ENCODE results near the gene TOX2. TPM values are rescaled to one million over a fixed set of nuclear protein-coding genes. Genes with fewer than 3 reads are reported as not detected.

TOX2 gene
- total RNA-seq, 2 experiments from 2014 or later, result 1.5 to 1.7 TPM

DNA sequence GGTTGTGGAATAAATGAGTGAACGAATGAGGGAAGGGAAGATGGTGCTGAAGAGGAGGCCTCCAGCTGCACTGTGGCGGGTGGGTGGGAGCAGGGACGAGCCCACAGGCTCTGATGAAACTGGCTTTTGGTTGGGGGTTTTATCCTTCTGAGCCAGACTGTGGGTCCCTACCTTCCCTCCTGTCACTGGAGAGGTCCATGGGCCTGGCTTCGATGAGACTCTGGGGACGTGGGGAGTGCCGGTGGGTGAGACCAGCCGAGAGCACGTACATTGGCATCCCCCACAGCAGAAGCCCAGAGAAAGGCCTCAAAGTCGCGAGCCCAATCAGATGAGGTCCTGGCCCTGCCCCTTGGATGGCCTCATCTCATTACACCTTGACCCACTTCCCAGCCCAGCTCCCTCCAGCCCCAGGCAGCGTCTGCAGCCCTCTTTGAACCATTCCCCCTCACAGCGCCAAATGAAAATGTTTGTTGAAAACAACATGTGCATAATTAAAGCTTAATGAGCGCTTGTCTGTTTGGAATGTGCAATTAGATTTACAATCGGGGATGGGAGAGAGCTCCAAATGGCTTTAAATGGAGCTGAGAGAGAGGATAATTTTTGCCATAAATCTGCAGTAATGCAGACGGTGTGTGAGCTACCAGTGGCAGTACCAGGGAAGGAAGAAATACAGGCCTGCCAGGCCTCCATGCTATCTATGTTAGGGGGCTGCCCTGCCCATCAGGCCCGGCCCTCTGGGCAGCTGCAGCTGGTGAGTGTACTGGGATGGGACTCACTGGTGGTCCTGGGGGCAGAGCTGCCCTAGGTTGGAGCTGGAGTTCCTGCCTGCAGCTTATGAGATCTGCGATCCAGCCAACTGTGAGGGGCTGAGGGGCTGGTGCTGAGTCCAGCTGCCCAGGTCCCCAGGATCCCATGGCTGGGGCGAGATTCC lies 47.2 kb downstream of the TOX2 start:
- H3K27ac Mint-ChIP-seq, result no peak overlapping the region
- H3K4me1 Mint-ChIP-seq (ENCODE audit: low read depth), result peaks cover 48% of the 10 kb centered on the region
- ATAC-seq (no peak), DNase-seq (no peak)
- ChIA-PET POLR2A (no interaction called here), CTCF (no interaction called here)
- peaks cover 10% of the 10 kb centered on the region for H3K36me3 Mint-ChIP-seq (ENCODE audit: low read depth)
- H3K4me3 Mint-ChIP-seq, result no peak overlapping the region
- TF ChIP-seq, protein P1, sequence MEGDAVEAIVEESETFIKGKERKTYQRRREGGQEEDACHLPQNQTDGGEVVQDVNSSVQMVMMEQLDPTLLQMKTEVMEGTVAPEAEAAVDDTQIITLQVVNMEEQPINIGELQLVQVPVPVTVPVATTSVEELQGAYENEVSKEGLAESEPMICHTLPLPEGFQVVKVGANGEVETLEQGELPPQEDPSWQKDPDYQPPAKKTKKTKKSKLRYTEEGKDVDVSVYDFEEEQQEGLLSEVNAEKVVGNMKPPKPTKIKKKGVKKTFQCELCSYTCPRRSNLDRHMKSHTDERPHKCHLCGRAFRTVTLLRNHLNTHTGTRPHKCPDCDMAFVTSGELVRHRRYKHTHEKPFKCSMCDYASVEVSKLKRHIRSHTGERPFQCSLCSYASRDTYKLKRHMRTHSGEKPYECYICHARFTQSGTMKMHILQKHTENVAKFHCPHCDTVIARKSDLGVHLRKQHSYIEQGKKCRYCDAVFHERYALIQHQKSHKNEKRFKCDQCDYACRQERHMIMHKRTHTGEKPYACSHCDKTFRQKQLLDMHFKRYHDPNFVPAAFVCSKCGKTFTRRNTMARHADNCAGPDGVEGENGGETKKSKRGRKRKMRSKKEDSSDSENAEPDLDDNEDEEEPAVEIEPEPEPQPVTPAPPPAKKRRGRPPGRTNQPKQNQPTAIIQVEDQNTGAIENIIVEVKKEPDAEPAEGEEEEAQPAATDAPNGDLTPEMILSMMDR (IDR thresholded peaks at IDR 0.05), result no peak
- peaks cover 14% of the 10 kb centered on the region for H3K9me3 Mint-ChIP-seq
- peaks cover 28% of the 10 kb centered on the region for H3K27me3 Mint-ChIP-seq
- intact Hi-C loops (cut with micrococcal nuclease), result no loop called here

DNA sequence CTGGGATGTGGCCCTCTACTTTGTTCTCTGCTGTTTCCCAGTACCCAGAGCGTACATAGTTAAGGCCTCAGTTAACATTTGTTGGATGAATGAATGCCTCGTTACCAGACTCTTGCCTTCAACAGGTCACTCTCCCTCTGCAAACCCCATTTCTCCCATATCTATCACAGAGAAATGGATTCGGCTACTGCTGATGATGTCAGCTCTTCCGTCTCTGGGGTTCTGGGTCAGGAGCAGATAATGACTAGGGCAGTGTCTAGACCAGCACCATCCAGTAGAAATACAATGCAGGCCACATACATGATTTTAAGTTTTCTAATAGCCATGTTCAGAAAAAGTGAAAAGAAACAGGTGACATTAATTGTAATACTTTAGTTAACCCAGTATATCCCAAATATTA lies 47.9 kb downstream of the TOX2 start:
- Mint-ChIP-seq H3K4me1 (ENCODE audit: low read depth) (peaks cover 46% of the 10 kb centered on the region), H3K9me3 (peaks cover 8% of the 10 kb centered on the region)
- POLR2A ChIA-PET, result no interaction called here

DNA sequence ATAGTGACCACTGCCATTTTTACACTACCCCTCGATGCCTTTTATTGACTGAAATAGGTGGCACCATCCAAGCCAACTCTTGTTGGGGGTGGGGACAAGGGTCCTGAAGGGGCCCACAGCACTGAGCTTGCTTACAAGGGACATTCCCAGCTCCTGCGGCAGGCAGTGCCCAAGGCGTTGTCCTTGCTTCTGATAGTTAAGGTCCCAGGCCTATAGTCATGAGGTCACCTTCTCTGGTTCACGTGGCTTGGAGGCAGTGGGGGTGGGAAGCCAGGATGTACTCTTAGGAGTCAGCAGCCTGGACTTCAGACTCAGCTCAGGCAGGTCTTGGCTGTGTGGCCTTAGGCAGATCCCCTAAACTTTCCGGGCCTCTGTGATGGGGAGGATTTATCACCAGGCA lies 48.6 kb downstream of the TOX2 start:
- no peak overlapping the region for H3K27ac Mint-ChIP-seq
- CTCF ChIA-PET, result interaction anchor here (0.6 kb wide), 1 partner anchor 239 kb away, joined by 3 read pairs; no protein-coding TSS in a partner anchor
- peaks cover 2% of the 10 kb centered on the region for H3K9me3 Mint-ChIP-seq
- H3K36me3 Mint-ChIP-seq (ENCODE audit: low read depth), result peaks cover 2% of the 10 kb centered on the region
- TF ChIP-seq, protein P1 (IDR thresholded peaks at IDR 0.05), result no peak
- ATAC-seq (no peak), DNase-seq (no peak)
- H3K4me3 Mint-ChIP-seq, result no peak overlapping the region
- H3K4me1 Mint-ChIP-seq (ENCODE audit: low read depth), result peaks cover 42% of the 10 kb centered on the region
- POLR2A ChIA-PET, result no interaction called here
- peaks cover 16% of the 10 kb centered on the region for H3K27me3 Mint-ChIP-seq
- intact Hi-C loops (cut with micrococcal nuclease), result no loop called here

More for the DNA sequence above, 47.9 kb downstream of the TOX2 start:
- Mint-ChIP-seq H3K4me3 (no peak overlapping the region), H3K36me3 (ENCODE audit: low read depth) (peaks cover 7% of the 10 kb centered on the region), H3K27ac (no peak overlapping the region), H3K27me3 (peaks cover 22% of the 10 kb centered on the region)
- TF ChIP-seq, protein P1 (IDR thresholded peaks at IDR 0.05), result no peak
- DNase-seq, result no peak
- no peak for ATAC-seq
- intact Hi-C loops (cut with micrococcal nuclease), result no loop called here
- CTCF ChIA-PET, result no interaction called here

DNA sequence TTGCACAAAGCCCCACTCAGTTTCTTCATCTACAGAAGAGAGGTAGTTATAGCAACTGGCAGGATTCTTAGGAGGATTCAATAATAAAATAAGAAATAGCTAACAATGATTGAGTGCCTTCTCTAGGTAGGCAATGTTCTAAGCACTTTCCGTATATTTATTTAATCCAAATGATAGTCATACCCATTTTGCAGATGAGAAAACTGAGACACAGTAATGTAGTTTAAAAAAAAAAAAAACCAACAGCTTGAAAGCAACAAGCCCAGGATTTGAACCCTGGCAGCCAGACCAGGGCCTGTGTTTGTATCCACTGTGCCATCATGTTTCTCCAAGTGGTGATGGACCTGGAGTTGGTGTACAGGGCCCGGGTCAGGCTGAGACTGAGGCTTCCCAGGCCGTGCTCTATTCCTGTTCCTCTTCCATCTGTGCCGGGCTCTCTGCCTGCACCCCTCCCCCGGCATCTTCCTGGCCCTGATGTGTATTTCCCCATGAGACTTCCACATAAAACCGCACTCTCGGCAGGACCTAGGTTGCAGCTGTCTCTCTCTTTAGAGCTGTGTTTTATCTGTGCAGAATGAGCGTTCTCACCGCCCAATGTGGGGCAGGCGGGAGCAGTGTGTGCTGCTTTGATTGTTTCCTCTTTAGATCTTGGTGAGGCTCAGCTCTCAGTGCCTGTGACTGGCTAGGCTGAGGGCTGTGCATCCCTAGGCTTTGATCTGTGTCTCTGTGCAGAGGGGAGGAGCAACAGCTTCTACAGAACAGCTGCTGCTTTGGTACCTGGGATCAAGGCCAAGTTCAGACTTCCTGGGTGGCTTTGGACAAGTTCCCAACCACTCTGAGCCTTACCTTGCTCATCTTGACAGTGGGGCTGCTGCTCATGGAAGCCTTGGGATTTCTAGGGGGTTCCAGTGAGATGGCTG lies 49.5 kb downstream of the TOX2 start:
- intact Hi-C loops (cut with micrococcal nuclease), result no loop called here
- ATAC-seq (peak; percentile 85), DNase-seq (peak; percentile 46)
- POLR2A ChIA-PET, result no interaction called here
- Mint-ChIP-seq H3K9me3 (no peaks in the 10 kb centered on the region), H3K4me3 (no peak overlapping the region), H3K4me1 (ENCODE audit: low read depth) (peaks cover 42% of the 10 kb centered on the region), H3K27ac (no peak overlapping the region), H3K27me3 (peaks cover 15% of the 10 kb centered on the region), H3K36me3 (ENCODE audit: low read depth) (no peaks in the 10 kb centered on the region)
- TF ChIP-seq, protein P1 (IDR thresholded peaks at IDR 0.05), result no peak
- CTCF ChIA-PET, result interaction anchor here (1.6 kb wide), 1 partner anchor 22 kb away, joined by 3 read pairs; no protein-coding TSS in a partner anchor

Measured in activated CD8-positive, alpha-beta T cell treated with anti-CD3 and anti-CD28 coated beads for 36 hours (primary cell).